SK-N-MC (cell line): ENCODE data around the gene NOTCH2.

Experiments used
- EZH2 ChIP-seq: fragments of 200-600 bp; sonication (generic); IDR thresholded peaks from one replicate; pipeline ENCODE4 v1.6.1; 2017; ENCODE audit warnings: antibody characterized with exemption
- POLR2AphosphoS5 ChIP-seq: IDR thresholded peaks from 2 replicates; pipeline ENCODE4 v1.6.1; 2012; ENCODE audit warnings: mild to moderate bottlenecking, low read depth, low read length, borderline replicate concordance

- TF ChIP-seq EZH2 = no peak
- TF ChIP-seq POLR2AphosphoS5 = no peak
Measured at GRCh38 chr1:119975006-119975405, 94.5 kb downstream of the NOTCH2 start.
